ENCODE results near the gene TNS4.

The TNS4 gene

DNA sequence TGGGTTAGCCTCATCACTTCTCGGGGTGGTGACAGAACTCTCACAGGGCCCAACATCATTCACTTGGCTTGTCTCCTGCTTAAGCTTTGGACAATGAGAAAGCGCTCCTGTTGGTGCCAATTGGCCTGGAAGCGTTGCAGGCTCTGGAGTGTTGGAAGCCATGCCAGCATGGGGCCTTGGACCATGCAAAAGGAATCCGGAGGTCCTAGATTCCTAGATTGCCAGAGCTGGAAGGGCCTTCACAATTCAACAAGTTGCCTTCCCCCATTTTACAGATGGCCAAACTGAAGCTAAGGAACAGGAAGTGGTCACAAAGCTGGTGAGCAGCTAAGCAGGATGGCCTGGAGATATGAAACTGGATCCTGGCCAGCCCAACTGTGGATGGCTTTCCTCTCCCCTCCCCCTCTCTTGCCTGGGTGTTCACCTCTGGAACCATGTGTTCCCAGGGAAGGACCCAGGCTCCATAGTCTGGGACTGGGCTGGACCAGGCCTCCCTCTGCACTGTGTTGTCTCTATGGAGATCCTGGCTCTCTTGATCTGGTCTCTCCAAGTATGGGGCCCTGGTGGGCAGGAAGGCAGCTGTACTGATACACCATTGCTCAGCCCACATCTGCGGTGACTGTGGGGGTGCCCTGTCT is 64.2 kb downstream of the TNS4 start:
- no peak for DNase-seq (ENCODE audit: low spot score)

DNA sequence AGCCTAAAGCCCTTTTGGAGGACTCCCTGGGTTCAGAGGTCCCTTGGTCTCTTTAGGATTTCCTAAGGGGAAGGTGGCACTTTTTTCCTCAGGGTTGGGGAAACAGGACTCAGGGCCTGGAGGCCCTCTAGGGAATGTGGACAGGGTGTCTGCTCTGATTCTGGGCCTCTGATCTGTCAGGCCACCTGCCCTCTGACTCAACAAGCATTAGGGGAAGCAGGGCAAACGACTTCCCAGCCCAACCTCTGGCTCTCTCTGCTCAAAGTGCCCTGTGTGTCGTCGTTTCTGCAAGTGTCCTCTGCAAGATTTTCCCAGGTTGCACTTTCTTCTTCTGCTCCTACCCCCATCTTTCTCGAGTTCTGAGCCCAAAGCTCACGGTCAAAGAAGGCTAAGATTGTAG is 64.8 kb downstream of the TNS4 start:
- DNase-seq (ENCODE audit: low spot score): no peak

DNA sequence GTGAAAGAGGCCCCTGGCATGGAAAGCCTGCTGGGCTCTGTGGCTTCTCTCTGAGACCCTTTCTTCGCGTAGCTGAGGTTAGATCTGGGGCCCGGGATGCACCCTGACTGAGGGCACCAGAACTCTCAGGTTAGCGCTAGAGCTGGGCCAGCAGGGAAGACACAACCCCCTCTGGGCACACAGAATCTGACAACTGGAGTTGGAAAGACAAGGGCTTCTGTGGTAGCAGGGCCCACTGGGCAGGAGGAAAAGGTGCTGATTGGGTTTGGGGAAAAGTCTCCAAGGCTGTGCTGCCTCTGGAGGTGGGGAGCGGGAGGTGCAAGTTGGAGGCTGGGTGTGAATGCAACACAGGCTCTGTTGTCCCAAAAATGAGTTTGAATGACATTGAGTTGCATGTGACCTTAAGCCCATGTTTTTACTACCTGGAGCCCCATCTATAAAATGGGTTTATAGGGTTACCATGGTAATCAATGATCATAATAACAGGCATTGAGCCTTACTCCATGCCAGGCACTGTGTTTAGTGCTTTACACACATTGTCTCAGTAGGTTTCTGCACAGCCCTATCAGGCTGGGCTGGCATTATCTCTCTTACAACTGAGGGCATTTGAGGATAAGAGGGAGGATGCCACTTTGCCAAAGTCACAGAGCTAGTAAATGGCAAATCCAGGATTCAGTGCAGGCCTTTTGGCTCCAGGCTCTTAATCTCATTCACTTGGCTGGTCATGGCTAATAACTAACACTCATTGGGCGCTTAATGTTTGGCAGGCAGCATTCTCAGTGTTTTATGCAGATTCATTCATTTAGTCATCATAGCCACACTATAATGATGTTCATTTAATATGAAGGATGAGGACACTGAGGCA is 67.6 kb downstream of the TNS4 start:
- peak; percentile 72 for DNase-seq (ENCODE audit: low spot score)

DNA sequence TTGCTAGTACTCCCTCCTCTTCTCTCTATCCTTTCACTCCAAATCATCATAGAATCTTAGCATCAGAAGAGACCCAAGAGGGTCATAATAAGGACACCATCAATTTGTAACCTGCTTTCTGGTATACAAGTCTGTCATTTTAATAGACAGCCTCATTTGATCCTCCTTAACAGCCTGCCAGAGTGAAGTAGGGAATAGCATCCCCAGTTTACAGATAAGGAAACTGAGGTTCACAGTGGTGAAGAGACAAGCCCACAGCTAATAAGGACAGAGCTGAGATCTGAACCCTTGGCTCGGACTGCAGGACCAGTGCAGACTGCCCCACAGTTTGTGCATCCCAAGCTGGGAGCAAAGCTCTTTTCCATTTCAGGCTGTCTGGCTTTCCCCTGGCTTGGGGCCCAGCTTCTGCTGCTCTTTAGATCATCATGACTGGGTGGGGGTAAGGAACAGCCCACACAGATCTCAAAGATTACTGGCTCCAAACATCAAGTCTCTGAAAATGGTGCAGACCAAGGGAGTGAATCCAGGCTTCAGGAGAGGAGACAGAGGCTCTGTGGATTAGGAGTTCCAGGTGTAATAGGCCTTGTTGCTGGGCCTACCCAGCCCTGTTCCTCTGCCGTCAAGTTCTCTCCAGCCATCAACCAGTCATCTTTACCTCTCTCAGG is 68.4 kb downstream of the TNS4 start:
- peak; percentile 3 for DNase-seq (ENCODE audit: low spot score)

DNA sequence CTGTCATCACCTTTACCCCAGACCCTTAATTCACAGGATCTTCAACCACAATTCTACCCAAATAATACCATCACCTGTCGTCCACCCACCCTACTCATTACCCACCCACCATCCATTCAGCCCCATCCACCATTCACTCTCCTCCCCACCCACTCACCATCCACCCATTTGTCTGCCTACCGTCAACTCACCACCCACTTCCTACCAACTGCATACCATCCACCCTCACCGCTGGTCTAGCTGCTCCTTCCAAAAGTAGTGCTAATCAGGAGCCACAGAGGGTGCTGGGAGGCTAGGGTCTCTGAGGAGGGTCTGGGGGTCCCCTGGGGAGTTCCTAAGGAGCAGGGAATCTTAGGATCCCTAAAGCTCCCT is 70.2 kb downstream of the TNS4 start:
- DNase-seq (ENCODE audit: low spot score): no peak

DNA sequence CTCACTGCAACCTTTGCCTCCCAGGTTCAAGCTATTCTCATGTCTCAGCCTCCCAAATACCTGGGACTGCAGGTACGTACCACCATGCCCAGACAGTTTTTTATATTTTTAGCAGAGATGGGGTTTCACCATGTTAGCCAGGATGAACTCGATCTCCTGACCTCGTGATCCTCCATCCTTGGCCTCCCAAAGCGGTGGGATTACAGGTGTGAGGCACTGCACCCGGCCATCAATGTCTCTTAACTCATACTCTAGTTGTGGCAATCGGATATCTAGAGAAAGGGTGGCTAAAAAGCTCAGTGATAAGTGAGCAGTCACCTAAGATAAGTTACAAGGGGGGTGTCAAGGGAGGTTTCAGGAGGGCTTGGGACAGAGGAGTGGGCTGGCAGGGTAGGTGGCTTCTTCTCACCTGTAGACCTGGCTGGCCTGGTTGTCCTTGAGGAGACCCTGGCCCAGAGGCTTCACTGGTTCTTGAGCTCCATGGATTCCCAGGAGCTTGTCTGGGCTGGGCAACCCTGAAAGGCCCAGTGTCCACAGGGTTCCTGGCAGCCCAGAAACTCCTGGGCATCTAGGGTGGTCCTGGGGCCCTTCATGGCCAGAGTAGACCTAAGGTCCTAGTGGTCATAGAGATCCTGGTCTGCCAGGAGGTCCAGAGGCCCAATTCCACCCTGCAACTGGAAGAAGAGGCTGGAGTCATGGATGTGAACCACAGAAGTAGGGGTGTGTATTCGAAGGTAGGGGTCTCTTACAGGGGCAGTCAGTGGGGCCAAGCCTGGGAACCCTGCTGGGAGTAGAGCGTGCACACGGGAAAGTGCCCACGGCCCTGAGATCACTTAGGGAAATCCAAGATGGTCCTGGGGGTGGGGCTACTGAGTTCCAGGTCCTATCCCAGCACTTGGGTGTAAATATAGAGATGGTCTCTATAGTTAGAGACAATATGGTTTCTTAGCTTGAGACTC is 70.9 kb downstream of the TNS4 start:
- DNase-seq (ENCODE audit: low spot score): no peak

DNA sequence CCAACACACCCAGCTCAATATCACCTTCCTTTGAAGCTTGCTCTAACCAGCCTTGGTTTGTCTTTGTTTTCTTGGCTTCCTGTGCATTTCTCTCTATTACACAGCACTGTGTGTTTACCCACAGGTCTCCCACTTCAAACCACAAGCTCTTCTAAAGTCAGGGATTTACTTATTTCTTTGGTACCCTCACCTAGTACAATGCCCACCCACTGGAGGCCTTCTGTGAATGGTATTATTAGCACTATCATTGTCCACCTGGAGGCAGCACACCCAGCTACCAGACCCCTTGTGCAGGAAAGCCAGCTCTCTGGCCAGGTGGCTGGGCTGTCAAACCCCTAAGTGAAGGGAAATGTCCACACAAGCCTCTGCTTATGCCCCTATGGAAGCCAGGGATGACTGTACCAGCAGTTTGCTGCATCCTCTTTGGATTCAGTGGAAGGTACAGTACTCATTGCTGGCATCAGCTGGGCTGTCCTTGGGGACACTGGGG is 74.4 kb downstream of the TNS4 start:
- DNase-seq (ENCODE audit: low spot score): no peak
